GM23338 (cell line): ENCODE results near the gene HOXB4.

Source experiments
- CREB1 ChIP-seq: fragments of 250-450 bp; sonication (Bioruptor Pico); IDR thresholded peaks from 2 replicates; pipeline ENCODE4 v1.5.0; 2020; ENCODE audit warnings: low read depth, mild to moderate bottlenecking, moderate library complexity
- EZH2 ChIP-seq: fragments of 200-600 bp; sonication (generic); IDR thresholded peaks from one replicate; pipeline ENCODE4 v1.8.0; 2017; ENCODE audit warnings: antibody characterized with exemption, mild to moderate bottlenecking, low read depth; ENCODE audit not compliant: unreplicated experiment
- EZH2phosphoT487 ChIP-seq: fragments of 200-600 bp; sonication (generic); IDR thresholded peaks from one replicate; pipeline ENCODE4 v1.8.1; 2018; ENCODE audit warnings: antibody characterized with exemption; ENCODE audit not compliant: unreplicated experiment
- JUNB ChIP-seq: IDR thresholded peaks from one replicate; pipeline ENCODE4 v1.6.1; 2016; ENCODE audit warnings: antibody characterized with exemption; ENCODE audit not compliant: unreplicated experiment
- POLR2AphosphoS5 ChIP-seq: IDR thresholded peaks from 2 replicates; pipeline ENCODE4 v1.6.1; 2016; ENCODE audit warnings: antibody characterized with exemption, low read depth
- STAT1 ChIP-seq: IDR thresholded peaks from one replicate; pipeline ENCODE4 v1.6.1; 2016; ENCODE audit warnings: antibody characterized with exemption; ENCODE audit not compliant: unreplicated experiment
- ZNF331 ChIP-seq: fragments of 250-450 bp; sonication (Bioruptor Pico); IDR thresholded peaks from 2 replicates; pipeline ENCODE4 v1.5.0; 2020; ENCODE audit warnings: low read depth, mild to moderate bottlenecking, moderate library complexity
- TF ChIP-seq, protein P1 (sequence below), 2 experiments: fragments of 200-600 bp in 1 of 2; sonication (generic) in 1 of 2; conservative IDR thresholded peaks; 2 replicates each; pipeline versions ENCODE4 v1.5.1 to v1.6.1; 2016 to 2017; ENCODE audit warnings: antibody characterized with exemption in 2 of 2, low read depth in 2 of 2, mild to moderate bottlenecking in 2 of 2, moderate library complexity in 1 of 2
- TF ChIP-seq, protein P2 (sequence below): IDR thresholded peaks from one replicate; pipeline ENCODE4 v1.6.1; 2018; ENCODE audit warnings: antibody characterized with exemption; ENCODE audit not compliant: unreplicated experiment

DNA sequence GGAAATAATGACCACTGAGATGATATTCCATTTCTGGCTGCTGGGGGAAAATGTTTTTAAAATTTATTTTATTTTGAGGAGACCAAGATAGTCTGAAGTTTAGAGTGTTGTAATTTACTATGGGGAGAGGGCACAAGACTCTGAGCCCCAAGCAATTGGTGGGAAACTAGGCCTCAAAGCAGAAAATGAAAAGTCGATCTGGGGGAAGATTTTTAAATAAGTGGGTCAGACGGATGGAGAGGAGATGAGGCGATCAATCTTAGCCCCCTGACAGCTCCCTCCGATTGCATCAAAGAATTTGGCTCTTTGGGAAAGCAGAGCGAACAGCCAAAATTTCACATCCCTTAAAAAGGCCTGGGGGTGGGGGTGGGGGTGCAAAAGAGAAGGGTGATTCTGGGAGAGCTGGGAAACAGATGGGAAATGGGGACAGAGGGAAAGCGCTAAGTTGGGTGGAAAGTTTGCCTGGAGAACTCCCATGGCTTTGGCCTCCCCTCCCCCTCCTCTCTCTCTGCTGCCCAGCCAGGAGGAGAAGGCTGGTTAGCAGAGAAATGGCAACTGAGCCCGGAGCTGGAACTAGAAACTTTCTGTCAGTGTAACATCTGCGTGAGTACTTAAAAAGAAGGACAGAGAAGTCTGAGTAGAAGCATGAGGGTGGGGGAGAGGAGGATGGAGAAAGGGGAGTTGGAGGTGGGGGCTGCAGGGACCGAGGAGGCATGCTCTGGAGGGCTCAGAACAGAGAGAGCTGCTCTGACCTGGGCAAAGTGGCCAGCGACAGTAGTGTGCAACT is 31.8 kb downstream of the HOXB4 start:
- TF ChIP-seq, protein P1, sequence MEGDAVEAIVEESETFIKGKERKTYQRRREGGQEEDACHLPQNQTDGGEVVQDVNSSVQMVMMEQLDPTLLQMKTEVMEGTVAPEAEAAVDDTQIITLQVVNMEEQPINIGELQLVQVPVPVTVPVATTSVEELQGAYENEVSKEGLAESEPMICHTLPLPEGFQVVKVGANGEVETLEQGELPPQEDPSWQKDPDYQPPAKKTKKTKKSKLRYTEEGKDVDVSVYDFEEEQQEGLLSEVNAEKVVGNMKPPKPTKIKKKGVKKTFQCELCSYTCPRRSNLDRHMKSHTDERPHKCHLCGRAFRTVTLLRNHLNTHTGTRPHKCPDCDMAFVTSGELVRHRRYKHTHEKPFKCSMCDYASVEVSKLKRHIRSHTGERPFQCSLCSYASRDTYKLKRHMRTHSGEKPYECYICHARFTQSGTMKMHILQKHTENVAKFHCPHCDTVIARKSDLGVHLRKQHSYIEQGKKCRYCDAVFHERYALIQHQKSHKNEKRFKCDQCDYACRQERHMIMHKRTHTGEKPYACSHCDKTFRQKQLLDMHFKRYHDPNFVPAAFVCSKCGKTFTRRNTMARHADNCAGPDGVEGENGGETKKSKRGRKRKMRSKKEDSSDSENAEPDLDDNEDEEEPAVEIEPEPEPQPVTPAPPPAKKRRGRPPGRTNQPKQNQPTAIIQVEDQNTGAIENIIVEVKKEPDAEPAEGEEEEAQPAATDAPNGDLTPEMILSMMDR (conservative IDR thresholded peaks at IDR 0.05; ENCODE audit: low read depth in 2 of 2): no peak
- TF ChIP-seq EZH2 (peak; percentile 64), POLR2AphosphoS5 (no peak), EZH2phosphoT487 (no peak), STAT1 (no peak), ZNF331 (CRISPR knock-in tag) (no peak), CREB1 (CRISPR knock-in tag) (no peak), JUNB (no peak)
- TF ChIP-seq, protein P2, sequence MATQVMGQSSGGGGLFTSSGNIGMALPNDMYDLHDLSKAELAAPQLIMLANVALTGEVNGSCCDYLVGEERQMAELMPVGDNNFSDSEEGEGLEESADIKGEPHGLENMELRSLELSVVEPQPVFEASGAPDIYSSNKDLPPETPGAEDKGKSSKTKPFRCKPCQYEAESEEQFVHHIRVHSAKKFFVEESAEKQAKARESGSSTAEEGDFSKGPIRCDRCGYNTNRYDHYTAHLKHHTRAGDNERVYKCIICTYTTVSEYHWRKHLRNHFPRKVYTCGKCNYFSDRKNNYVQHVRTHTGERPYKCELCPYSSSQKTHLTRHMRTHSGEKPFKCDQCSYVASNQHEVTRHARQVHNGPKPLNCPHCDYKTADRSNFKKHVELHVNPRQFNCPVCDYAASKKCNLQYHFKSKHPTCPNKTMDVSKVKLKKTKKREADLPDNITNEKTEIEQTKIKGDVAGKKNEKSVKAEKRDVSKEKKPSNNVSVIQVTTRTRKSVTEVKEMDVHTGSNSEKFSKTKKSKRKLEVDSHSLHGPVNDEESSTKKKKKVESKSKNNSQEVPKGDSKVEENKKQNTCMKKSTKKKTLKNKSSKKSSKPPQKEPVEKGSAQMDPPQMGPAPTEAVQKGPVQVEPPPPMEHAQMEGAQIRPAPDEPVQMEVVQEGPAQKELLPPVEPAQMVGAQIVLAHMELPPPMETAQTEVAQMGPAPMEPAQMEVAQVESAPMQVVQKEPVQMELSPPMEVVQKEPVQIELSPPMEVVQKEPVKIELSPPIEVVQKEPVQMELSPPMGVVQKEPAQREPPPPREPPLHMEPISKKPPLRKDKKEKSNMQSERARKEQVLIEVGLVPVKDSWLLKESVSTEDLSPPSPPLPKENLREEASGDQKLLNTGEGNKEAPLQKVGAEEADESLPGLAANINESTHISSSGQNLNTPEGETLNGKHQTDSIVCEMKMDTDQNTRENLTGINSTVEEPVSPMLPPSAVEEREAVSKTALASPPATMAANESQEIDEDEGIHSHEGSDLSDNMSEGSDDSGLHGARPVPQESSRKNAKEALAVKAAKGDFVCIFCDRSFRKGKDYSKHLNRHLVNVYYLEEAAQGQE: no peak
